Activated CD4-positive, CD25-positive, alpha-beta regulatory T cell treated with anti-CD3 and anti-CD28 coated beads, Interleukin-2, amount 50 U/mL, for 24 hours (primary cell): ENCODE measurements around the gene CHST2.
A peak's percentile ranks its signal among the peaks of the same experiment; 100 is the strongest.
"Not testable (repeated sequence)": the region's sequence is repeated elsewhere in the genome, so short reads cannot be mapped to it uniquely, and the experiment has no call there.

Experiments
- ATAC-seq, 2 donors: fragments of 150-1000 bp; cut with Tn5 transposase; one replicate each; pipeline ENCODE4 v1.10.0; 2021; ENCODE audit warnings: mild to moderate bottlenecking in 1 of 2, moderate library complexity in 1 of 2

The CHST2 gene, protein sequence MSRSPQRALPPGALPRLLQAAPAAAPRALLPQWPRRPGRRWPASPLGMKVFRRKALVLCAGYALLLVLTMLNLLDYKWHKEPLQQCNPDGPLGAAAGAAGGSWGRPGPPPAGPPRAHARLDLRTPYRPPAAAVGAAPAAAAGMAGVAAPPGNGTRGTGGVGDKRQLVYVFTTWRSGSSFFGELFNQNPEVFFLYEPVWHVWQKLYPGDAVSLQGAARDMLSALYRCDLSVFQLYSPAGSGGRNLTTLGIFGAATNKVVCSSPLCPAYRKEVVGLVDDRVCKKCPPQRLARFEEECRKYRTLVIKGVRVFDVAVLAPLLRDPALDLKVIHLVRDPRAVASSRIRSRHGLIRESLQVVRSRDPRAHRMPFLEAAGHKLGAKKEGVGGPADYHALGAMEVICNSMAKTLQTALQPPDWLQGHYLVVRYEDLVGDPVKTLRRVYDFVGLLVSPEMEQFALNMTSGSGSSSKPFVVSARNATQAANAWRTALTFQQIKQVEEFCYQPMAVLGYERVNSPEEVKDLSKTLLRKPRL

DNA sequence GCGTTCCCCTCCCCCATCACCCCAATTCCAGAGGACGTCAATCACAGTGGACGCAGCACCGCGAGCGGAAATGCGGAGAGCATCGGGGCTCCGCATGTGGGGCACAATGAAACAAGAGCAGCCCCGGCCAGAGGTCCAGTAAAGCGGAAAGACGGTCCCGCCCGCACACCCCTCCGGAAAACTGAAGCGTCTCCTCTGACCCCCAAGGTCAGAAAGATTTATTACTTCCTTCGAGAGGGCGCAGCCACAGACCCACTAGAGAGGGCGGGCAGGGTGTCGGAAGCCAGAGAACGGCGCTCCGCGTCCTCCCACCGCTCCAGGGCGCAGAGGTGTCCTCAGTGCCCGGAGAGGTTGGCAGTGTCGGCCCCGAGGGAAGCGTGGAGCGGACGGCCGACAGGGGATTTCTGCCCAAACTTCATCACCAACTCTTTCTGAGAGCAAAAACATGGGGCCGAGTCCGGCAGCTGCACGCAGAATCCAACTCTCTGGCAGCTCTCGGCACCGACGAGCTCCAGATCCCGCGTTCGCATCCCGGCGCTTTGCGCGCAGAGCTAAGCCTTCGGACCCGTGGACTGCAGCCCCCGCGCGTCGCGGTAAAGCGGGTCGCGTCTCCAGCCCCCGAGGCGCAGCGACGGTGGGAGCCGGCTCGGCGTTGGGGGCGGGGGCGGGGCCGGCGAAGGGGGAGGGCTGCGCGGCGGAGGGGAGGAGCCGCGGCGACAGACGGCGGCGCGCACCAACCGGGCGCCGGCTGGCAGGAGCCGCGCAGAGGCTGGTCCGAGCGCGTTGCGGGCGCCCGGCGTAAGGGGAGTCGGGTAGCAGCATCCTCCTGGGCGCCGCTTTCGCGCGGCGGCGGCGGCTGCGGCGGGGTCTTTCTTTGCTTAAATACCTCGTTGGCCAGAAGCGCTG is at the start of gene CHST2:
CHST2 (plus strand) TSS at position 763 of the 906 bp plus-strand sequence. CDS start 1,046 bp downstream, outside the sequence.
- peak; percentile 86 to 88 for ATAC-seq

DNA sequence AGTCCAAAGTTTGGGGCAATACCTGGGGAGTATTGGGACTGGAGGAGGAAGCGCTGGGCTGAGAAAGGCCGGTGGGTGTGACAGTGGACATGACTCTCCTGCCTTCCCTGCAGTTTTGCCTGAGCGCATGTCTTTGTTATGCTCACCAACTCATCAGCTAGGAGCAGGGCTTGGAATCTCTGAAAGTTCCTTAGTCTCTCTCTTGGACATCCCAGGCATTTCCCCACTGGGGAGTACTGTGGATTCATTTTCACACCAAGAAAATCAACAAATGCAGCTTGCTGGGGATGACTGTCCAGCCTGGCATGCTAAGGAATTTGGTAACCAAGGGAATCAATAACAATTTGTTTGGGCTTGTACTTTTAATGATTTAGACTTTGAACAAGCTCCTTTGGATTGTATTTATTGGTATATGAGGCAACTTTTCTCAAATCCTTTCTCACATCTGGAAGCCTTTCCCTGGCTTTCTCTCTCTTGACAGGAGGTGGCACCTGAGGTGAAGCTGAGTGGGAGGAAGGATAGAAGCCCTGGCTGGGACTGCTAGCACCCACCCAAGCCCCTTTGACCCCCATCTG is 48.5 kb upstream of the CHST2 start:
- no peak for ATAC-seq

DNA sequence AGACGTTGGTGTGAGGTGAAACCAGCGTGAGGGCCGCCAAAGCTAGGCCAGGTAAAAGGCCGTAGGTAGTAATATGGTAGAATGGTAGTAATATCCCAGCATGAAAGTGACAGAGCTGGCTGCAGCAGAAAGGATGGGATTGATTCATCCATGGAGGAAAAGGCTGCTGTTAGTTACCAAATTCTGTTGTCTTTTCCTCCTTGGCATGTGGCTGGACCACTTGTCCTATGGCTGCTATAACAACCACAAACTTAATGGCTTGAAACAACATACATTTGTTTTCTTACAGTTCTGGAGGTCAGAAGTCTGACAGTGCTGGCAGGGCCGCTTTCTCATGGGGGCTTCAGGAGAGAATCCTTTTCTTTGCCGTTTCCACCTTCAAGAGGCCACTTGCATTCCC is 47.8 kb upstream of the CHST2 start:
- no peak for ATAC-seq

DNA sequence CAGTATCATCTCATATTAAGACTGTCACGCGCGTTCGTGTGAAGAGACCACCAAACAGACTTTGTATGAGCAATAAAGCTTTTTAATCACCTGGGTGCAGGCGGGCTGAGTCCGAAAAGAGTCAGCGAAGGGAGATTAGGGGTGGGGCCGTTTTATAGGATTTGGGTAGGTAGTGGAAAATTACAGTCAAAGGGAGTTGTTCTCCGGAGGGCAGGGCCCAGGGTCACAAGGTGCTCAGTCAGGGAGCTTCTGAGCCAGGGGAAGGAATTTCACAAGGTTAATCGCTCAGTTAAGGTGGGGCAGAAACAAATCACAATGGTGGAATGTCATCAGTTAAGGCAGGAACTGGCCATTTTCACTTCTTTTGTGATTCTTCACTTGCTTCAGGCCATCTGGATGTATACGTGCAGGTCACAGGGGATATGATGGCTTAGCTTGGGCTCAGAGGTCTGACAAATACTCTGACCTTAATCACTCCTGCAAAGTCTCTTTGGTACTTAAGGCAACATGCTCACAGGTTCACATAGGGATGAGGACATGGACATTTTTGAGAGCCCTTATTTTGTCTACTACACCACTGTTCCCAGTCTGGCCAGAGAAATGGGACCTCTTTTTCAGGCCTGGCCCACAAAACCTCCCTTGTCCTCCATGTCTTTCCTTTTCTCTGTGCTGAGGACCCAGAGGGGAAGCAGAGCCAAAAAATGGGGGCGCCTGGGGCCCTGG is 47.1 kb upstream of the CHST2 start:
- not testable (repeated sequence) for ATAC-seq

DNA sequence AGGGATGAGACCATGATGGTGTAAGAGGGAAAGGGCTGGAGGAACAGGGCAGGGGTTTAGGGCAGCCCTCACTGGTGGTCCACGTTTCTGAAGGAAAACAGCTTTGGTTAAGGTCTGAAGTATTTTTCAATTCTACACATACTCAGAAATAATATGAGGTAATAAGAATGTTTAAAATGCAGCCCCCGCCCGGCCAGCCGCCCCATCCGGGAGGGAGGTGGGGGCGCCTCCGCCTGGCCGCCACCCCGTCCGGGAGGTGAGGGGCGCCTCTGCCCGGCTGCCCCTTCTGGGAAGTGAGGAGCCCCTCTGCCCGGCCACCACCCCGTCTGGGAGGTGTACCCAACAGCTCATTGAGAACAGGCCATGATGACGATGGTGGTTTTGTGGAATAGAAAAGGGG is 46.0 kb upstream of the CHST2 start:
- not testable (repeated sequence) for ATAC-seq

DNA sequence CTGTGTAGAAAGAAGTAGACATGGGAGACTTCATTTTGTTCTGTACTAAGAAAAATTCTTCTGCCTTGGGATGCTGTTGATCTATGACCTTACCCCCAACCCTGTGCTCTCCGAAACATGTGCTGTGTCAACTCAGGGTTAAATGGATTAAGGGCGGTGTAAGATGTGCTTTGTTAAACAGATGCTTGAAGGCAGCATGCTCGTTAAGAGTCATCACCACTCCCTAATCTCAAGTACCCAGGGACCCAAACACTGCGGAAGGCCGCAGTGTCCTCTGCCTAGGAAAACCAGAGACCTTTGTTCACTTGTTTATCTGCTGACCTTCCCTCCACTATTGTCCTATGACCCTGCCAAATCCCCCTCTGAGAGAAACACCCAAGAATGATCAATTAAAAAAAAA is 45.6 kb upstream of the CHST2 start:
- not testable (repeated sequence) for ATAC-seq

DNA sequence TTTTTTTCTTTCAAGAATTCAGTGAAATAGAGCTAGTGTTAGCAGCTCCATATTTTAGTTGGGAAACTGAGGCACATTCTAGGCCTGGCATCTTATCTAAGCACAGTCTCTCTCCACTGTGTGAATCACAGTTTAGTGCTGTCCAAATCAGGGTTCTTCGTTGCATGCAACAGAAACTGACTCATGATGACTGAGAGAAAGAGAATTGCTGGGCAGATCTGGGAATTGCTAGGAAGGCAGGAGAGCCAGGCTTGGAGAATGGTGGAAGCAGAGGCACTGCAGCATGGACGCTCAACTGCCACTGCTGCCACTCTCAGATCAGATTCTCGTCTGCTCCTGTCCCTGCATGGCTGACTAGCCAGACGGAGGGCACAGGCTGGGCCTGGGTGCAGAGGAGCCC is 40.7 kb upstream of the CHST2 start:
- ATAC-seq = no peak

DNA sequence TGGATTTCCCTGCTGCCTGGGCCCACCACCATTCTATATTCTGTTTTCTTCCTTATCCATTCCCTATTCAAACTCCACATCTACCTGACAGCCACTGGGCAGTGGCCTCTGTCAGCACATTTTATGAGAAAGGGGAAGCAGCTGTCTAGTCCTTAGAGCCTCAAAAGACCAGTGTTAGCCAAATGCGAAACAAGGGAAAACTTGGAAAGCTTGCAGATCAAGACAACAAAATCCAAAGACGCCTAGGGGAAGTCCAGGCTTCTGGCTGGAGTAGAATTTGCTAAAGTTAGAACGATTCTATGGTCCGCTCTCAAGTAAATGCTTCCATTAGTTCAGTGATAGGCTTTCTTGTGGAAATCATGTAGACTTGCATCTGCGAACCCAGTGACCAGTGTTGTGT is 39.4 kb upstream of the CHST2 start:
- no peak for ATAC-seq

DNA sequence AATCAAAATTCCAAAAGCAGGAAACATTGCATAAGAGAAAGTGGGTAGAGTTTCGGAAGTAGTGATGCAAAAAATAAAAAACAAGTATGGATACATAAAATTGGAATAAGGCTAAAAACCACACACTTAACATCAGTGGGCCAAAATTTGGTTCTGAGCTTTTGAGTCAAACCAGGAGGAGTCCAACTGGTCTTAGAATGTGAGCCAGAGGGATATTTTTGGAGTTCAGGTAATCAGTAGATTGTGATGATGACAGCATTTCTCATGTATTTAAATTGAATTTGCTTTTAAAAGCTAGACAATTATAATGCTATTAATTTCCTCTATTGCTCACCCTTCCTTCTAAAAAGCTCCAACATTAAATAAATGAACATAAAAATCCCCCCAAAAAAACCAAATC is 38.2 kb upstream of the CHST2 start:
- no peak for ATAC-seq

DNA sequence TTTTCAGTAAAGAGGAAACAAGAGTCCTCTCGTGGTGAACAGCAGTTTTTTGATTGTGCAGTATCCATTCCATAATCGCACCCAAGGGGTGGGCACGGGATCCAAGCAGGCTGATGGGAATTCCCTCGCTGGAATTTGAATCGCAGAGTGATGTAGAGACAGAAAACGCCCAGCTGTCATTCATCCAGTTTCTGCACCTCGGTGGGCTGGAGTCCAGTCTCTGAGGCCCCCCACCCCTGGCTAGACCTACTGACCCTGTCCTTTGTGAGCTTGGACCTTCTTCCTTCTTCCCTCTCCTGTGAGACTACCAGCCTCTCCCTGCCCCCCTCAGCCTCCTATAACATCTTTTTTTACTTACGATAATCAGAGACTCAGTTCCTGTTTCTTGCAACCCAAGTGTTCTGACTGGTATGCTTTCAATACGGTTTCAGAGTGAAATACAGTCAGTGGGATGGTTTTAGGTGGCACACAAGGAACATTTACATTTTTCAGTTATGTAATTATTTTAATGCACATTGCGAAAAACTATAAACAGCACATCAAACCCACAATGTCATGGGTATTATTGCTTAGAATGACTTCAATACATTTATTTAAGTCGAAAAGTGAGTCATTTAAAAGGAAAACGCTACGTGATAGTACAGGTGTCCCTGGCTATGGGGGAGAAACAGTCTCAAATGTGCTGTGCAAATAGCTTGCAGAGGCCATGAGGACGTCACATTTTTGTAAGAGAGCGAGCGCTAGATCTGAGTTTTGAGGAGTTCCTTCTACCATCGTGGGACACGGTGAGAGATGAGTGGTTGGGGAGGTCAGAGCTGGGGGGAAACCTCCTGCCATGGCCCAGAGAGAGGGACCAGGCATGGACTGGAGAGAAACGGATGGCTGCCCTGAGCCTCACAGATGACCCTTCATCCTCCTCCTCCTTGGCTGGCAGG is 37.5 kb upstream of the CHST2 start:
- peak; percentile 94 for ATAC-seq

DNA sequence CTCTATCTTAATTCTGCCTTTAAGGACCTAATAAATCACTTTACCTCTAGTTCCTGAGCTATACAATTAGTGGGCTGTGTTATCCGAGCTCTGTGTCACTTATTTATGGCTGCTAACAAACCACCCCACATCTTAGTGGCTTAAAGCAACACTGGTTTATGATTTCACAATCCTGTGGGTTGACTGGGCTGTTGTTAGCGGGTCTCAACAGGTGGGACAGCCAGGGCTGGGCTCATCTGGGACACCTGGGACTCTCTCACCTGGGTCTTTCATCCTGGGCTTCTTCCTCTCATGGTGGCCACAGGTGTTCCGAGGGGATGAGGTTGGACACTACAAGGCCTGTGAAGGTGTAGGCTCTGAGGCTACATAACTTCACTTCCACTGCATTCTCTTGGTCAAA is 35.8 kb upstream of the CHST2 start:
- ATAC-seq = no peak

DNA sequence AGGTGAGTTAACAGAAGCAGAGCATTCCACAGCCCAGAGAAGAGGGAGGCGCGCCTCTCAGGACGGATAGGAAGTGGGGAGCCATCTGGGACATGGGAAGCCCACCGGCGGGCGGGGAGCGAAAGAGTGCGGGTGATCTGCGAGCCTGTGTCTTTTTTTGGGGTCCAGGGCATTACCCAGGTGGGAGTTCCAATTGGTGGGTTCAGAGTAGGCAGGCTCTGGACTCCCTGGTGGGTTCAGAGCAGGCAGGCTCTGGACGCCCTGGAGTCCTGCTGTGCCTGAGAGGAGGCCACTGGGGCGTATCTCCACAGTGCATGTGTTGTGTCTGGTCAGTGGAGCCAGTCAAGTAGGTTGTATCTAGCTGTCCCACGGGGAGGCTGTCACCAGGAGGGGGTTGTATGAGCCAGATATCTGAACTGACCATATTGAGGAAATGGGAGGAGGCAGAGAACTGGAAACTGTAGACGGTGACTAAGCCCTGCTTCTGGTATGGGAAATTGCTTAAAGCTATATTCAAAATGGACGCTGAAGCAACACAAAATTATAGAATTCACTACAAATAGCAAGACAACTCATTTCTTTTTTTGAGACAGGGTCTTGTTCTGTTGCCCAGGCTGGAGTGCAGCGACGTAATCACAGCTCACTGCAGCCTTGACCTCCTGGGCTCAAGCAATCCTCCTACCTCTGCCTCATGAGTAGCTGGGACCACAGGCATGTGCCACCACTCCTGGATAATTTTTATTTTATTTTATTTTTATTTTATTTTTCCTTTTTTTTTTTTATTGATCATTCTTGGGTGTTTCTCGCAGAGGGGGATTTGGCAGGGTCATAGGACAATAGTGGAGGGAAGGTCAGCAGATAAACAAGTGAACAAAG is 34.5 kb upstream of the CHST2 start:
- ATAC-seq = no peak

DNA sequence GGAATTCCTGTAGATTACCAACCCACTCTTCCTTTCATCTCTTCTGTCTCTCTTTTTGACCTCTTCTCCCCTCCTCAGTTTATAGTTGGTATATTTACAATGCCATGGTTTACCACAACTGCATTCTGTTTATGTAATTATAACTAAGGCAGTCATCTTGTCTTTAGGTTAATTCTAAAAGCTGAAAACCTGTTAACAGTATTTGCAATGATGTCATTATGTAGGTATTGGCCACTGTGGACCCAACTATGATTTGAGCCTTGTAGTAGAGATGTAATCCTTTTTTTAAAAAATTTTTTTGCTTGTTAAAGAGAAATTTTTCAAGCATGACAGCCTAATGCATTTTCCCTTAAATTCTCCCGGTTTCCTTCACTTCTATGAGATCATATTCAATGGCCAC is 30.7 kb upstream of the CHST2 start:
- no peak for ATAC-seq

DNA sequence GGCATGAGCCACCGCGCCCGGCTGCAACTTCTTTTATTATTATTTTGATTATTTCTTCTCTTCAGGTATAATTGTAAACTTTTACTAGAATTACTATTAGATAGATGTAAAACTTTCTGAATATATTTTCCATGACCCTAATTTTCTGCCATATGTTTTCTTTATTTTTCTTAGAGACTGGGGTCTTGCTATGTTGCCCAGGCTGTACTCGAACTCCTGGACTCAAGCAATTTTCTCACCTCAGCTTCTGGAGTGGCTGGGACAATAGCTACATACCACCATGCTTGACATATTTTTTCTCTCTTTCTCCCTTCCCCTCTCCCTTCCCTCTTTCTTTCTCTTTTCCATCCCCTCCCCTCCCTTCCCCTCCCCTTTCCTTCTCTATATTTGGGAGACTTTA is 29.6 kb upstream of the CHST2 start:
- no peak for ATAC-seq

DNA sequence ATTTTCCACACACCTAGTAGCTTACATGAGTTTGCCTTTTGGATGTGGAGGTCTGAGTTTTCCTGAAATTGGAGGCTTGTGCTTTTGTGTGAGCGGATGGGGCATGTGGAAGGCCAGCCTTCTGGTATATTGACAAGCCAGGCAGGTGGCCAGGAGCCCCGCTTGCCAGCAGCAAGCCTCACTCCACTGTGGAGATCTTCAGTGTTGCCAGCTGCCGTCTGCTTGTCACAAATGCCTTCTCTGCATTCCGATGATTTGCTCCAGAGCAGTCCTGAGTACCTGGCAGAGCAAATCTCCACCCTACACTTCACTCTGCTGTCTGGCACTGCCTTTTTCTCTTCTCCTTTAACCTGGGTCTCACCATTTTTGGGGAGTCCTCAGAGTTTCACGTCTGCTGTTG is 29.1 kb upstream of the CHST2 start:
- ATAC-seq = no peak

DNA sequence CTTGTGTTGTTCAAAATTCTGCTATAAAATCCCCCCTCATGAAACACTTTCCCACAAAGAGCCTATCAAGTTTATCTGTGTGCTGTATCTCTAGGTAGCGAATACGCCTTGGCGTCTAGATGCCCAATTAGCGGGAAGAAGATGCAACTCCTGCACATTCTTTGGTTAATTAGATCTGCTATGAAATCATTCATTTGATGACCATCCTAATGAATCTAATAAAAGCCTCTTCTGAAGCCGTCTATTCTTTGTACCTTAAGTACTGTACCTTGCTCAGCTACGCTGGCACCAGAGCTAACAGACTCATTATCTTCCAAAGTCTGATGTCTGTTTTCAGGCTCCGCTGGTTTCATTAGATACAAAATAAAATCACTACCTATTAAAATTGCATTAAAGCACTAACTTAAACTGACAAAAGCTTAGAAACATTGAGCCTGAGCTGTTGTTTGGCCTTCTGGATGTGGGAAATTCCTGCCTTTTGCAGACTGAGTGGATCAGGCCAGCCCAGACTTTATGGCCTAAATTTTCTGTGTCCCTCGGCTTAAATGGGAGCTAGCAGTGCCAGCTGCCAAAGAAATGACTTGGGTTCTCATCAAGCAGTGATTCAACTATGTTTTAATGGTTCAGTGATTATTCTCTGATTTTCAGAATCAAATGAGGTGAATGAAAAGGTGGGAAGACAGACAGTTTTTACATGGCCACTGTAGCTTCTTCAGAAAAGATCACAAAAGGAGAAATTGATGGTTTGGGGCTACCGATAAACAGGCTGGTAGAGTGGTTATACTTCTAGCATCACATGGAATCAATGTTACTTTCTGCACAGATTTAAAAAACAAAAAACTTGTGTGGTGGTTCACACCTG is 28.4 kb upstream of the CHST2 start:
- no peak for ATAC-seq

DNA sequence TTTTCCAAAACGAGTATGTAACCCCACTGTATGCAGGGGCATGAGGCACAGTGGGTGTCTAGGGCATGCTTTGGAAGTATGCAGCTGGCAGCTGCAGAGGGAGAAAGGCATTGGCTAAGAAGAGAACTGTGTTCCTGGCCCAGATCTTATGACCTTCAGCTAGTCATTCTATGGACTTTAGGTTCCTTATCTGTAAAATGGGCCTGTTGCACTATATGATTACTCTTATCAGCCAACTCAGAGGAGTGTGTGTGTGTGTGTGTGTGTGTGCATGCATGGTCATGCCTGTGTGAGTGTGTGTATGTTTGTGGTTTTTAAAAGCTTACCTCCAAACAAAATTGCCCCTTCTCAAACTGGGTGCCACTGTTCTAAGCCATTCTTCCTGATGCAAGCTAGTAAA is 27.4 kb upstream of the CHST2 start:
- ATAC-seq = no peak

DNA sequence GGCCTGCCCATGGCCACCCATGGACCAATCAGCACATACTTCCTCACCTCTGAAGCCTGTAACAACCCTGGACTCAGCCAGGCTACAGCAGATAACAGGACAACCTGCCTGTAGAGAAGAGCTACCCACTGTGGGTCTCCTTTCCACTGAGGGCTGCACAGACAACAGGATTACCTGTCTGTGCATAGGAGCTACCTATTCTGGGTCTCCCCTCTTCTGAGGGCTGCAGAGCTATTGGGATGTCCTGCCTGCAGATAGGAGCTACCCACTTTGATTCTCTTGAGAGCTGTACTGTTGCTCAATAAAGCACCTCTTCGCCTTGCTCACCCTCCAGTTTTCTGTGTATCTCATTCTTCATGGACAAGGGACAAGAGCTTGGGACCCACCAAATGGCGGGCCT is 23.8 kb upstream of the CHST2 start:
- no peak for ATAC-seq

DNA sequence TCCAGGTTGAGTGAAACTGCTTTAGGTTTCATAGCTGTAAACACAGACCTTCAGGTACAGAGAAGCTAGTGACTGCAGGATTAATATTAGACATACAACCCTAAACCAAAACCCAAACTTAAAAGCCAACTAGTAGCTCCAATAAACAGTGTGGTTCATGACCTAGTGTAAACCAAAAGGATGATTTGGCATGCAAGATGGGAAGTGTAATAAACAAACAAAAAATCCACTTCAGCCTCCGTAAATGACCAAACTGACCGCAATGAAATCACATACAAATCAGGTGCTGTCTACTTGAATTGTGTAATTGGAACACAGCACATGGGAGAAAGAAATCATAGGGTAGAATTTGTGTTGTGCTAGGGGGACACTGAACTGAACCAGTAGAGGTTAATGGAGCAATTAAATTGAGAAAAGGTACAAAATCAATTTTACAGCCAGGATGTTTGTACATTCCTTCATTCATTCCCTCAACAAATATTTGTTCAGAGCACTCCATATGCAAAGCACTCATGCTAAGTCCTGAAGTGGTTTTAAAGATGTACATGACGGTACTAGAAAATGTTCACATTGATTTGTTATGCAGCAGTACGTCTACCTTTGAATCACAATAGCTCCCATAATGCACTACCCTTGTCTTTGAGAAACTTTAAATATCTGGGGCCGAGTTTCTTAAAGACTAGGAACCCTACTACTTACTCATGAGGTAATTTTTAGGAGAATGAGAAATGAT is 21.4 kb upstream of the CHST2 start:
- no peak for ATAC-seq
